GM12801 (cell line): ENCODE data around the gene KRTAP17-1.

Experiments
- TF ChIP-seq, protein P1 (sequence below): IDR thresholded peaks from one replicate; pipeline ENCODE4 v1.5.1; 2011; ENCODE audit warnings: control low read depth; ENCODE audit not compliant: insufficient read length; ENCODE audit errors: extremely low read depth

The KRTAP17-1 gene

GRCh38 chr17:41298458-41299135, 16.9 kb downstream of the KRTAP17-1 start:
- TF ChIP-seq, protein P1, sequence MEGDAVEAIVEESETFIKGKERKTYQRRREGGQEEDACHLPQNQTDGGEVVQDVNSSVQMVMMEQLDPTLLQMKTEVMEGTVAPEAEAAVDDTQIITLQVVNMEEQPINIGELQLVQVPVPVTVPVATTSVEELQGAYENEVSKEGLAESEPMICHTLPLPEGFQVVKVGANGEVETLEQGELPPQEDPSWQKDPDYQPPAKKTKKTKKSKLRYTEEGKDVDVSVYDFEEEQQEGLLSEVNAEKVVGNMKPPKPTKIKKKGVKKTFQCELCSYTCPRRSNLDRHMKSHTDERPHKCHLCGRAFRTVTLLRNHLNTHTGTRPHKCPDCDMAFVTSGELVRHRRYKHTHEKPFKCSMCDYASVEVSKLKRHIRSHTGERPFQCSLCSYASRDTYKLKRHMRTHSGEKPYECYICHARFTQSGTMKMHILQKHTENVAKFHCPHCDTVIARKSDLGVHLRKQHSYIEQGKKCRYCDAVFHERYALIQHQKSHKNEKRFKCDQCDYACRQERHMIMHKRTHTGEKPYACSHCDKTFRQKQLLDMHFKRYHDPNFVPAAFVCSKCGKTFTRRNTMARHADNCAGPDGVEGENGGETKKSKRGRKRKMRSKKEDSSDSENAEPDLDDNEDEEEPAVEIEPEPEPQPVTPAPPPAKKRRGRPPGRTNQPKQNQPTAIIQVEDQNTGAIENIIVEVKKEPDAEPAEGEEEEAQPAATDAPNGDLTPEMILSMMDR = no peak

DNA sequence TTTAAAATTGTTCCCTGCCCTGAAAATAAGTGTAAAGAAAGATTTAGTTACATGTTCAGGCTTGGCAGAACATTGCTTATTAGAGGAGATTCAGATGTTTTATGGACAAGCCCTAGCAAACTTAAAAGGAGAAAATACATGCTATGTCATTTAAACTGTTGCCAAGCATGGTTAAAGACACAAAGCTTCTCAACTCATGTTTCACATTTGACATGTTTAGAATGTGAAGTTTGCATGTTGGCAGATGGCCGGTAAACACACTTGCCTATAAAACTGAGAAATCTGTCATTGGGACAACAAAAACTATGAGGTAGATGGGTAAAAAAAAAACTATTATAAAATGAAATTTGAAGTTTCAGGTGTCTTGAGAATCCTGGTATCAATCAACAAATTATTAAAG, 18.7 kb downstream of the KRTAP17-1 start:
- TF ChIP-seq, protein P1 = no peak

GRCh38 chr17:41294016-41294415, 21.5 kb downstream of the KRTAP17-1 start:
- TF ChIP-seq, protein P1 = no peak

DNA sequence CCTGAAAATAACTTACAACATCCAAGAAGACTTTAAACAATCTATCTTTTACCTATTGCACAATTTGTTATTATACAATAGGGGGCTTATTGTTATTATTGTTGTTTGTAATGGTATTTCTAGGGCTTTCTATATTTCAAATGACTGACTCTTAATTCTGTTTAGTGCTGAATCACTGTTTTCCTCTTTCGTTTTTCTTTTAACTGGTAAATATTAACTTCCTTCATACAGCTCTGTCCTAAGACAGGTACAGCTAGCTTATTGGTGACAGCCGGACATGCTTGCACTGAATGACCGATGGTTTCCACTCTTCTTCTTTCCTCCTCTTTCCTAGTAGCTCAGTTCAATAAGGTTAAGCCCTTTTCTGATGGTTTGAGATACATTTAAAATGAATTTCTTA, 28.5 kb downstream of the KRTAP17-1 start:
- TF ChIP-seq, protein P1 = no peak

DNA sequence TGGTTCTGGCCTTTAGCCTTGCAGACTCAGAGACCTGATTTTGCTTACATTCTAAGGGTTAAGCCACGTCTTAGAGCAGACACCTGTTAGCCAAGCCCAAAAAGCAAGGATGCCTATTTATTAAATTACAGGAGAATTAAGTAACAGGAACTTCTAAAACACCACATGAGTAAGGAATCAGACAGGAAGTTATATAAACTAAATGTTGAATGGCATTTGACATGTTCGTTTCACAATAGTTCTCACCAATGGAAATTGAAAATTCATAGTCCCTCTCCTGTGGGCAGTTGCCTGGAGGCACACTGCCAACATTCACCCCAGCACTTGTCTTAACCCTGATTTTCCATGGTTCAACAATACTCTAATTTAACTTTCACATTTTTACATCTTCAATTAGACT, 31.0 kb downstream of the KRTAP17-1 start:
- TF ChIP-seq, protein P1 = no peak

DNA sequence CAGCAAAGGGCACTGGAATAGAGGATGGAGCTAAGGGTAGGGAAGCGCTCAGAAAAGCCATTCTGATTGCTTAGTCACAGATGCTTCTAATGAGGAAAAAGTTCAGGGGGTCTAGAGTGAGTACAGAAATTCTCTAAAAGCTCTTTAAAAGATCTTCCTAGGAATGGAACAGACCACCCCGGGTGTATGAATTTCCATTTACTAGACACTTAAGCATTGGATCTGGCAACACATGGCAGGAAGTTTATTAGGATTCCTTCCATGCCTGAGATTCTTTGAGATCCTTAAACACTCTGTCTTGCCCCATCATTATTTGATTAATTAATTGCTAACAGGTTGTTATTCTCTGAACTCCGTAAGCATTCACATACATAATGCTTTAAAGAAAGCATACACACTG, 31.5 kb downstream of the KRTAP17-1 start:
- TF ChIP-seq, protein P1 = no peak

- TF ChIP-seq, protein P1 = no peak
Measured at GRCh38 chr17:41278176-41278955, 37.1 kb downstream of the KRTAP17-1 start.
